Measurements from ENCODE around the gene CCNL2. TPM values are rescaled to one million over a fixed set of nuclear protein-coding genes. Genes with fewer than 3 reads are reported as not detected.

CCNL2 gene
- total and polyA plus RNA-seq, 2 experiments from 2014 or later = 115 to 146 TPM

GRCh38 chr1:1434824-1435105 is 35.6 kb upstream of the CCNL2 start:
- Mint-ChIP-seq H3K4me3 (peak overlapping the region; percentile 72), H3K4me1 (peaks cover 36% of the 10 kb centered on the region), H3K27me3 (ENCODE audit: insufficient read depth, low read depth, poor library complexity) (peaks cover 17% of the 10 kb centered on the region), H3K9me3 (peaks cover 4% of the 10 kb centered on the region; the same call in 1 of the 3 replicates), H3K36me3 (ENCODE audit: low read depth) (no peaks in the 10 kb centered on the region), H3K27ac (peak overlapping the region; percentile 92)
- Histone ChIP-seq H3K4me3 (peak overlapping the region; percentile 68; the same call in 1 of the 2 replicates), H3K36me3 (ENCODE audit: insufficient read depth) (no peaks in the 10 kb centered on the region), H2AFZ (no peak overlapping the region), H3F3A (replicated peaks; ENCODE audit: low read depth) (peaks cover 22% of the 10 kb centered on the region), H3K79me2 (replicated peaks; ENCODE audit: insufficient read depth) (0 out of 2 replicates have a peak, but pooled peaks cover 2% of the 10 kb centered on the region), H4K20me1 (replicated peaks; ENCODE audit: insufficient read depth) (no peaks in the 10 kb centered on the region), H3K4me1 (ENCODE audit: insufficient read depth) (peaks cover 39% of the 10 kb centered on the region), H3K9me2 (ENCODE audit: insufficient read depth) (no peaks in the 10 kb centered on the region), H3K27me3 (ENCODE audit: insufficient read depth) (no peaks in the 10 kb centered on the region), H3K27ac (ENCODE audit: low read depth) (peak overlapping the region; percentile 63; the same call in 1 of the 2 replicates), H3K4me2 (peak overlapping the region; percentile 88)
- TF ChIP-seq CREB1 (CRISPR knock-in tag; IDR thresholded peaks at IDR 0.05; ENCODE audit: low read depth) (no peak), EZH2phosphoT487 (IDR thresholded peaks at IDR 0.05; ENCODE audit: unreplicated experiment) (no peak), POLR2AphosphoS5 (IDR thresholded peaks at IDR 0.05; ENCODE audit: low read depth) (no peak), ZNF114 (CRISPR knock-in tag; IDR thresholded peaks at IDR 0.05) (no peak), ZNF462 (CRISPR knock-in tag; IDR thresholded peaks at IDR 0.05) (no peak), ZNF331 (CRISPR knock-in tag; IDR thresholded peaks at IDR 0.05; ENCODE audit: low read depth) (no peak), CTCF (conservative IDR thresholded peaks at IDR 0.05; ENCODE audit: low read depth in 2 of 2) (no peak), ETS1 (IDR thresholded peaks at IDR 0.05) (no peak), EZH2 (IDR thresholded peaks at IDR 0.05; ENCODE audit: low read depth, unreplicated experiment) (no peak), NANOG (IDR thresholded peaks at IDR 0.05; ENCODE audit: borderline replicate concordance) (no peak), STAT1 (IDR thresholded peaks at IDR 0.05; ENCODE audit: unreplicated experiment) (no peak), REST (IDR thresholded peaks at IDR 0.05; ENCODE audit: unreplicated experiment) (no peak), JUNB (IDR thresholded peaks at IDR 0.05; ENCODE audit: unreplicated experiment) (no peak)
- no peak for DNase-seq (ENCODE audit: low spot score)
- ATAC-seq = no peak
